ENCODE results near the gene TTF1.

DNA sequence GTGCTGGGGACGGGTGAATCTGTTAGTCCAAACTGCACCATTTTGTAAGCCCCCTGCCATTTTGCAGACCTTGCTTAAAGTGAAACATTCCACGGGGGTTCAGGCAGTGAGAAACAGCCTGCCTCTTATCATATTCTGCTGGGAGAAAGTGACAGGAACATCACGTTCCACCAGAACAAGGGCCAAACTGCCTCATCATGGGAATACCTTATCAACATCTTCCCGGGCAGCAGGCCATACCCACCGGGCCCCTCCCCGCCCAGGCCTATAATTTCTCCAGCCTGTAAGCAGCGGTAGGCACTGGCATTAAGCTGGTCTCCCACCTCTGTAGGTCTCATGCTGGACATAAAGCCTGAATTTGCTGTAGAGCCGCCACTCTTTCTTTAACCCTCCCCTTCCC is 1.9 kb upstream of the TTF1 start:
- no peak for TF ChIP-seq NBN (conservative IDR thresholded peaks at IDR 0.05)
- TF ChIP-seq NFYB (CRISPR knock-in tag; IDR thresholded peaks at IDR 0.05) = no peak
- no peak for TF ChIP-seq JUN (CRISPR knock-in tag; IDR thresholded peaks at IDR 0.05)
- no peak for TF ChIP-seq TSC22D2 (CRISPR knock-in tag; IDR thresholded peaks at IDR 0.05; ENCODE audit: borderline replicate concordance)
- TF ChIP-seq, protein P1, sequence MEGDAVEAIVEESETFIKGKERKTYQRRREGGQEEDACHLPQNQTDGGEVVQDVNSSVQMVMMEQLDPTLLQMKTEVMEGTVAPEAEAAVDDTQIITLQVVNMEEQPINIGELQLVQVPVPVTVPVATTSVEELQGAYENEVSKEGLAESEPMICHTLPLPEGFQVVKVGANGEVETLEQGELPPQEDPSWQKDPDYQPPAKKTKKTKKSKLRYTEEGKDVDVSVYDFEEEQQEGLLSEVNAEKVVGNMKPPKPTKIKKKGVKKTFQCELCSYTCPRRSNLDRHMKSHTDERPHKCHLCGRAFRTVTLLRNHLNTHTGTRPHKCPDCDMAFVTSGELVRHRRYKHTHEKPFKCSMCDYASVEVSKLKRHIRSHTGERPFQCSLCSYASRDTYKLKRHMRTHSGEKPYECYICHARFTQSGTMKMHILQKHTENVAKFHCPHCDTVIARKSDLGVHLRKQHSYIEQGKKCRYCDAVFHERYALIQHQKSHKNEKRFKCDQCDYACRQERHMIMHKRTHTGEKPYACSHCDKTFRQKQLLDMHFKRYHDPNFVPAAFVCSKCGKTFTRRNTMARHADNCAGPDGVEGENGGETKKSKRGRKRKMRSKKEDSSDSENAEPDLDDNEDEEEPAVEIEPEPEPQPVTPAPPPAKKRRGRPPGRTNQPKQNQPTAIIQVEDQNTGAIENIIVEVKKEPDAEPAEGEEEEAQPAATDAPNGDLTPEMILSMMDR (CRISPR knock-in tag; IDR thresholded peaks at IDR 0.05) = no peak
- TF ChIP-seq, protein P2, sequence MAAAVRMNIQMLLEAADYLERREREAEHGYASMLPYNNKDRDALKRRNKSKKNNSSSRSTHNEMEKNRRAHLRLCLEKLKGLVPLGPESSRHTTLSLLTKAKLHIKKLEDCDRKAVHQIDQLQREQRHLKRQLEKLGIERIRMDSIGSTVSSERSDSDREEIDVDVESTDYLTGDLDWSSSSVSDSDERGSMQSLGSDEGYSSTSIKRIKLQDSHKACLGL (CRISPR knock-in tag; IDR thresholded peaks at IDR 0.05) = no peak
- TF ChIP-seq ZNF232 (CRISPR knock-in tag; IDR thresholded peaks at IDR 0.05; ENCODE audit: borderline replicate concordance) = no peak
- TF ChIP-seq CEBPG (CRISPR knock-in tag; IDR thresholded peaks at IDR 0.05) = no peak

Data from HepG2 (cell line).